ENCODE measurements around the gene GNL1.

DNA sequence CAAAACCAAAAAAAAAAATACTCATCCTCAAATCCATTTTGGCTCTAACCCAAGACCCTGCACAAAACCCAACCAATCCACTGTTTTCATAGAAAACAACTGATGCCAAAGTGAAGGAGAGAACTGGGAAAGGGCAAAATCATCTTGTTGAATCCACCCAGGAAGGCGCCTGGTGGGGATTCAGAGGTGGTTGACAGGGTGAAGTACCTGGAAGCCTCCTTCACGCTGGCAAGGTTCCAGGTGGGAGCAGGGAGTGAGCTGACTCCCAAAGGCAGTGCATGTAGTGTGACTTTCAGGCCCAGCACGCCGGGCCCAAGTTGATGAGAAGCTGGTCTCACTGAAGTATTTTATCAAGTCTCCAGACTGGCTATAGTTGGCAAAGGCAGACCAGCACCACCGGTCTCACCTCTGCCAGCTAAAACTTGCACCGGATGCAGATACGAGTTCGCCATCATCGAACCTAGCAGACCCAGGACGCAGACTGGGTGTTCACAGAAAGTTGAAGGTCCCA, 44.2 kb upstream of the GNL1 start:
- TF ChIP-seq FOXM1 (IDR thresholded peaks at IDR 0.05; ENCODE audit: borderline replicate concordance) (no peak), FOXA1 (IDR thresholded peaks at IDR 0.05) (no peak)
